ENCODE results near the gene FAM47E. TPM values are rescaled to one million over a fixed set of nuclear protein-coding genes. Genes with fewer than 3 reads are reported as not detected.

The FAM47E gene
- total and polyA plus RNA-seq, 2 of the 13 experiments (the other 11 are each of a cell fraction or from before 2014, with no cell fraction given) = 0.33 to 0.66 TPM

DNA sequence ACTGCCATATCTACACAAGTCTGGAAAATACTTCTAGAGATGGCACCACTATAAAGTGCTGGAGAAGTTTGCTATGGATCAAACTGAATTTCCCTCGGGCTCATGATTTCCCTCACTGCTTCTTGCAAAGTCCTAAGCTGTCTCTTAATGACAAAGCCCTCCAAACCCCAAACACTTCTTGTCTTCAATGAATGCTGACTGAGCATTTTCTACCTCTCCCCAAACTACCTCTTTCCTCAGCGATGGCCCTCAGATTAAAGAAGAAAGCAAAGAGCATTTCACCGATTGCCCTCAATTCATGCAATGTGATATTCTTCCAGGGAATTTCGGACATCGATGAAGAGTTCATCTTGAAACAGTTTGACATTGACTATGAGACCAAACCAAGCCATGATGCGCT is 19.7 kb downstream of the FAM47E start:
- in situ Hi-C loops (cut with HindIII; ENCODE audit: extremely low pct_ligation_motif_present, low pct_unique_long_range_greater_than_20kb) = no loop called here
- WGBS (ENCODE audit: low lambda C conversion rate) = 80% methylated on average over 6 of the region's 6 CpGs
- Histone ChIP-seq H3K79me2 (ENCODE audit: insufficient read depth, low read length) (no peaks in the 10 kb centered on the region), H3K4me3 (replicated peaks in 1 of 3; ENCODE audit: insufficient read depth in 1 of 3, low read depth in 2 of 3, low read length in 3 of 3) (no peak overlapping the region), H3K27ac (ENCODE audit: extremely low read length, insufficient read depth, low read length) (no peak overlapping the region), H2AFZ (ENCODE audit: low read length) (no peak overlapping the region), H3K9me3 (ENCODE audit: low read length) (no peaks in the 10 kb centered on the region), H3K36me3 (replicated peaks in 1 of 2; ENCODE audit: control insufficient read depth in 1 of 2, insufficient read depth in 2 of 2, low read length in 2 of 2) (no peaks in the 10 kb centered on the region), H3K27me3 (ENCODE audit: control insufficient read depth in 1 of 2, insufficient read depth in 2 of 2, low read length in 2 of 2) (no peaks in the 10 kb centered on the region), H3K4me1 (ENCODE audit: insufficient read depth, low read length) (peaks cover 67% of the 10 kb centered on the region), H3K4me2 (ENCODE audit: low read depth, low read length) (no peak overlapping the region), H4K20me1 (ENCODE audit: insufficient read depth, low read length) (no peaks in the 10 kb centered on the region), H3K9ac (ENCODE audit: insufficient read depth, low read depth, low read length) (no peak overlapping the region)
- DNase-seq (ENCODE audit: low spot score) (no peak), ATAC-seq (no peak), FAIRE-seq (no peak)
- CTCF ChIA-PET (ENCODE audit: low intra/inter-chr PET ratio, low total read pairs) = no interaction called here
- intact Hi-C loops (cut with micrococcal nuclease; ENCODE audit: unreplicated experiment) = no loop called here
- BruUV-seq (replicated peaks) = no TSS peak
- TF ChIP-seq MAFF (IDR thresholded peaks at IDR 0.05; ENCODE audit: low read depth, low read length) = peak; percentile 96
- peak; percentile 94 to 98 for TF ChIP-seq MAFK (conservative IDR thresholded peaks at IDR 0.05 in 1 of 2, IDR thresholded peaks at IDR 0.05 in 1 of 2; ENCODE audit: low read length in 2 of 2)
- TF ChIP-seq, protein P1, sequence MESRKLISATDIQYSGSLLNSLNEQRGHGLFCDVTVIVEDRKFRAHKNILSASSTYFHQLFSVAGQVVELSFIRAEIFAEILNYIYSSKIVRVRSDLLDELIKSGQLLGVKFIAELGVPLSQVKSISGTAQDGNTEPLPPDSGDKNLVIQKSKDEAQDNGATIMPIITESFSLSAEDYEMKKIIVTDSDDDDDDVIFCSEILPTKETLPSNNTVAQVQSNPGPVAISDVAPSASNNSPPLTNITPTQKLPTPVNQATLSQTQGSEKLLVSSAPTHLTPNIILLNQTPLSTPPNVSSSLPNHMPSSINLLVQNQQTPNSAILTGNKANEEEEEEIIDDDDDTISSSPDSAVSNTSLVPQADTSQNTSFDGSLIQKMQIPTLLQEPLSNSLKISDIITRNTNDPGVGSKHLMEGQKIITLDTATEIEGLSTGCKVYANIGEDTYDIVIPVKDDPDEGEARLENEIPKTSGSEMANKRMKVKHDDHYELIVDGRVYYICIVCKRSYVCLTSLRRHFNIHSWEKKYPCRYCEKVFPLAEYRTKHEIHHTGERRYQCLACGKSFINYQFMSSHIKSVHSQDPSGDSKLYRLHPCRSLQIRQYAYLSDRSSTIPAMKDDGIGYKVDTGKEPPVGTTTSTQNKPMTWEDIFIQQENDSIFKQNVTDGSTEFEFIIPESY (CRISPR knock-in tag; IDR thresholded peaks at IDR 0.05) = no peak
- no peak for TF ChIP-seq ZHX2 (IDR thresholded peaks at IDR 0.05; ENCODE audit: low read depth)
- no peak for TF ChIP-seq ZHX2 (CRISPR knock-in tag; IDR thresholded peaks at IDR 0.05; ENCODE audit: borderline replicate concordance)
- POLR2A ChIA-PET = no interaction called here
